ENCODE results near the gene ICA1. TPM values are rescaled to one million over a fixed set of nuclear protein-coding genes. Genes with fewer than 3 reads are reported as not detected.

ICA1 gene
- total and polyA plus RNA-seq, 2 donors (not counting 3 experiments of a cell fraction or from before 2014, with no cell fraction given), result 19.0 to 47.1 TPM

GRCh38 chr7:8134089-8134733 is 127.8 kb downstream of the ICA1 start:
- TF ChIP-seq CTCF (IDR thresholded peaks at IDR 0.05; ENCODE audit: extremely low read depth in 1 of 2, insufficient read depth in 1 of 2, low read depth in 1 of 2, low read length in 2 of 2), result no peak
- TF ChIP-seq POLR2AphosphoS5 (IDR thresholded peaks at IDR 0.05; ENCODE audit: insufficient read depth, low read depth, low read length), result no peak
- TF ChIP-seq MYC (IDR thresholded peaks at IDR 0.05; ENCODE audit: low read depth, low read length), result no peak
- no peak for TF ChIP-seq POLR2A (IDR thresholded peaks at IDR 0.05; ENCODE audit: low read depth, low read length)
- TF ChIP-seq FOS (IDR thresholded peaks at IDR 0.05; ENCODE audit: borderline replicate concordance, insufficient read depth, low read length), result no peak
- no peak for TF ChIP-seq EZH2 (IDR thresholded peaks at IDR 0.05; ENCODE audit: borderline replicate concordance, low read depth, low read length, severe bottlenecking)
- TF ChIP-seq MAX (IDR thresholded peaks at IDR 0.05; ENCODE audit: insufficient read depth, insufficient read length), result no peak
- DNase-seq (ENCODE audit: low read depth, low spot score) (no peak), FAIRE-seq (no peak)
- POLR2A ChIA-PET, result no interaction called here
- intact Hi-C loops (cut with micrococcal nuclease), result no loop called here
- dilution Hi-C loops (cut with MboI; ENCODE audit: extremely low pct_ligation_motif_present, low sequenced_read_pairs), result no loop called here
- no peaks in the 10 kb centered on the region for H4K20me1 ChIP-seq (replicated peaks; ENCODE audit: control insufficient read depth, extremely low read depth, insufficient read depth, low read length)
- H2AFZ ChIP-seq (ENCODE audit: low read depth, low read length), result no peak overlapping the region
- H3K27ac ChIP-seq (ENCODE audit: insufficient read depth, low read depth, low read length), result no peak overlapping the region
- CTCF ChIA-PET, result no interaction called here
- H3K27me3 ChIP-seq (ENCODE audit: control insufficient read depth in 2 of 2, insufficient read depth in 2 of 2, low read length in 2 of 2), result no peaks in the 10 kb centered on the region
- H3K9me1 ChIP-seq (replicated peaks; ENCODE audit: control insufficient read depth, extremely low read depth, insufficient read depth, low read length), result no peaks in the 10 kb centered on the region
- BruUV-seq (replicated peaks), result no TSS peak
- H3K4me1 ChIP-seq (ENCODE audit: control insufficient read depth, extremely low read depth, insufficient read depth, low read length), result no peaks in the 10 kb centered on the region
- H3K9me3 ChIP-seq (replicated peaks; ENCODE audit: control insufficient read depth, insufficient read depth, low read length), result no peaks in the 10 kb centered on the region
- H3K79me2 ChIP-seq (ENCODE audit: control insufficient read depth, insufficient read depth, low read length), result no peaks in the 10 kb centered on the region
- H3K9ac ChIP-seq (replicated peaks; ENCODE audit: extremely low read depth, insufficient read depth, low read length), result no peak overlapping the region
- H3K36me3 ChIP-seq (ENCODE audit: control insufficient read depth in 2 of 2, extremely low read depth in 1 of 2, insufficient read depth in 2 of 2, low read length in 2 of 2), result no peaks in the 10 kb centered on the region
- H3K4me3 ChIP-seq (replicated peaks in 1 of 3; ENCODE audit: insufficient read depth in 1 of 3, low read depth in 1 of 3, low read length in 3 of 3), result no peak overlapping the region
- no peak overlapping the region for H3K4me2 ChIP-seq (ENCODE audit: insufficient read depth, low read length)

All from endothelial cell of umbilical vein (primary cell).